Ascending aorta (tissue), 2 donors: Measurements from ENCODE around the gene TMEM109. TPM values are rescaled to one million over a fixed set of nuclear protein-coding genes. Genes with fewer than 3 reads are reported as not detected.

Experiments used
- DNase-seq, 2 donors: peaks; one replicate each; pipeline ENCODE4 v3.0.0-alpha.2; 2019; ENCODE audit warnings: low spot score in 2 of 2
- H3K27ac ChIP-seq, 2 donors: fragments of 200-600 bp; sonication (generic); one replicate each; pipeline ENCODE4 v1.5.1; 2016 to 2017; ENCODE audit warnings: mild to moderate bottlenecking in 1 of 2
- H3K27me3 ChIP-seq: fragments of 200-600 bp; sonication (generic); one replicate; pipeline ENCODE4 v1.5.1; 2017
- H3K36me3 ChIP-seq, 2 donors: fragments of 200-600 bp; sonication (generic); one replicate each; pipeline ENCODE4 v1.5.1; 2016
- H3K4me1 ChIP-seq, 2 donors: fragments of 200-600 bp; sonication (generic); one replicate each; pipeline ENCODE4 v1.5.1; 2016 to 2017; ENCODE audit warnings: mild to moderate bottlenecking in 1 of 2
- H3K4me3 ChIP-seq, 2 donors: fragments of 200-600 bp; sonication (generic); one replicate each; pipeline ENCODE4 v1.5.1; 2016 to 2017; ENCODE audit warnings: mild to moderate bottlenecking in 1 of 2
- H3K9me3 ChIP-seq, 2 donors: fragments of 200-600 bp; sonication (generic); one replicate each; pipeline ENCODE4 v1.5.1; 2016
- intact Hi-C: fragments of 100-400 bp; cut with DNase I; formaldehyde crosslinking; loops from one replicate; pipeline ENCODE4 v1.15.1; 2023
- total RNA-seq: library from RNA; depleted of rRNA; stranded (reverse); fragments of >200 nt; gene quantifications from one replicate; pipeline ENCODE4 v1.1.0, GENCODE V29; 2016
- TF ChIP-seq, protein P1 (sequence below), 3 experiments: fragments of 200-600 bp in 2 of 3; fragments of 450-650 bp in 1 of 3; sonication (generic) in 2 of 3; IDR thresholded peaks; one replicate each; pipeline ENCODE4 v1.5.1; 2016 to 2019; ENCODE audit warnings: antibody characterized with exemption in 3 of 3, mild to moderate bottlenecking in 1 of 3, moderate library complexity in 1 of 3

Gene TMEM109
- total RNA-seq, 1 donor from 2014 or later: 238 TPM

DNA sequence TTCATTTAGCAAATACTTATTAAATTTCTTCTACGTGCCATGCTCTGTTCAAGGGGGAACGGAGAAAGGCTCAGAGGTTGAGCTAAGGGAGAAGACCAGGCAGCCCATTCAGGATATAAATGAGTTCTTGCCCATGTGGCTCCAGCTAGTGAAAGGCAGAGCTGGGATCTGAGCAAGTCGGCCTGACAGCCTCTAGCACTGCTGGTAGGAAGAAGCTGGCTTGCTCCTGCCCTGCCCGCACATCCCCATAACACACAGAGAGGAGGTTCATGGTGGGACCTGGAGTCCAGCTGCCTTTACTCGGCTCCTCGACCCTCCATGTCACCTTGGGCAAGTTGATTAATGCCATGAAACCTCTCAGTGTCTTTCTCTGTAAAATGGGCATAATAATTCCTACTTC, 36.1 kb downstream of the TMEM109 start:
- TF ChIP-seq, protein P1, sequence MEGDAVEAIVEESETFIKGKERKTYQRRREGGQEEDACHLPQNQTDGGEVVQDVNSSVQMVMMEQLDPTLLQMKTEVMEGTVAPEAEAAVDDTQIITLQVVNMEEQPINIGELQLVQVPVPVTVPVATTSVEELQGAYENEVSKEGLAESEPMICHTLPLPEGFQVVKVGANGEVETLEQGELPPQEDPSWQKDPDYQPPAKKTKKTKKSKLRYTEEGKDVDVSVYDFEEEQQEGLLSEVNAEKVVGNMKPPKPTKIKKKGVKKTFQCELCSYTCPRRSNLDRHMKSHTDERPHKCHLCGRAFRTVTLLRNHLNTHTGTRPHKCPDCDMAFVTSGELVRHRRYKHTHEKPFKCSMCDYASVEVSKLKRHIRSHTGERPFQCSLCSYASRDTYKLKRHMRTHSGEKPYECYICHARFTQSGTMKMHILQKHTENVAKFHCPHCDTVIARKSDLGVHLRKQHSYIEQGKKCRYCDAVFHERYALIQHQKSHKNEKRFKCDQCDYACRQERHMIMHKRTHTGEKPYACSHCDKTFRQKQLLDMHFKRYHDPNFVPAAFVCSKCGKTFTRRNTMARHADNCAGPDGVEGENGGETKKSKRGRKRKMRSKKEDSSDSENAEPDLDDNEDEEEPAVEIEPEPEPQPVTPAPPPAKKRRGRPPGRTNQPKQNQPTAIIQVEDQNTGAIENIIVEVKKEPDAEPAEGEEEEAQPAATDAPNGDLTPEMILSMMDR (IDR thresholded peaks at IDR 0.05): no peak
- DNase-seq: no peak
- H3K27ac ChIP-seq: no peak overlapping the region
- peaks cover 0 to 12% of the 10 kb centered on the region in 2 donors for H3K36me3 ChIP-seq
- H3K4me1 ChIP-seq: peaks cover 5 to 6% of the 10 kb centered on the region in 2 donors
- intact Hi-C loops: loop anchor here (5.0 kb wide), 1 partner anchor 33 kb away; no protein-coding TSS in a partner anchor
- H3K27me3 ChIP-seq: no peaks in the 10 kb centered on the region
- H3K4me3 ChIP-seq: peak overlapping the region in 1 of 2 donors; percentile 78
- H3K9me3 ChIP-seq: no peaks in the 10 kb centered on the region

DNA sequence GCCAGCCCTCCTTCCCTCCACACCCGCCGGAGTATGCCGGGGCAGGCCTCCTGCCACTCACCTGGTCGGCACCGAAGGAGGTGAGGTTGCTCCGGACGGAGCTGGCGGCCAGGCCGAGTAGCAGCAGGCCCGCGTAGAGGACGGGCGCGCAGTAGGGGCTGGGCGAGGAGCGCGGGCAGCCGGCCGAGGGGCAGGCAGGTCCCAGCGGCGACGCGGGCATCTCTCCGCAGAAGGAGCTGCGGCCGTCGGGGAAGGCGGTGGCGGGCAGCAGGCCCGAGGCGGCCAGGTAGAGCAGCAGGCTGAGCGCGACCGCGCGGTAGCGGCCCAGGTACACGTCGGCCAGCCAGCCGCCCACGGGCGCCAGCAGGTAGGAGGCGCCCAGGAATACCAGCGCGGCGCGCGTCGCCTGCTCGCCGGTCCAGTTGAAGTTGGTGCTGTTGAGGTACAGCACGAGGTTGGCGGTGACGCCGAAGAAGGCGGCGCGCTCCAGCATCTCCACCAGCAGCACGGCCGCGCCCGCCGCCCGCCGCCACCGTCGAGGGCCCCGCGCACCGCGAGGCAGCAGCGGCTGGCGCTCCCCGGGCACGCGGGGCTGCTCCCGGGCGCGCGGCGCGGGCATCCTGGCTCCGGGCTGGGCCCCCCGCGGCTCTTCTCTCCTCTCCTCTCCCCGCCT, 37.1 kb downstream of the TMEM109 start:
- peak overlapping the region; percentile 56 to 78 for H3K4me3 ChIP-seq
- no peaks in the 10 kb centered on the region for H3K27me3 ChIP-seq
- no peak for DNase-seq
- TF ChIP-seq, protein P1 (IDR thresholded peaks at IDR 0.05): no peak
- H3K4me1 ChIP-seq: peaks cover 5 to 6% of the 10 kb centered on the region in 2 donors
- H3K27ac ChIP-seq: peak overlapping the region; percentile 78 to 82
- no peaks in the 10 kb centered on the region for H3K9me3 ChIP-seq
- intact Hi-C loops: loop anchor here (5.0 kb wide), 1 partner anchor 34 kb away; no protein-coding TSS in a partner anchor
- H3K36me3 ChIP-seq: peaks cover 0 to 4% of the 10 kb centered on the region in 2 donors

DNA sequence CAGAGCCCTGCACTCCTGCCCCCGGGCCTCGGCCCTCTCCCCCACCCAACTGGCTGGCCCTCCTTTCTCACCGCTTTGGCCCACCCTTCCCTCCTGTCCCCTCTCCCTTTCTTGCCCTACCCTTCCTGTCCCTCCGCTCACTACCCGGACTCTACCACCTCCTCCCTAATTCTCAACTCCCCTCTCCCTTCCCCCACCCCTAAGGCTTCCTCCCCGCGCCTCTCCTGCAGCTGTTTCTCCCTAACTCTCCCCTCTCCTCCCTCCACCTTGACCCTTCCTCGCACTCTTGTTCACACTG, 37.6 kb downstream of the TMEM109 start:
- Histone ChIP-seq H3K27ac (peak overlapping the region; percentile 78 to 82), H3K9me3 (no peaks in the 10 kb centered on the region)

GRCh38 chr11:60951904-60952741, 38.2 kb downstream of the TMEM109 start, which contains the start of gene SLC15A3:
SLC15A3 (minus strand) TSS chr11:60952176; CDS start chr11:60951551, 625 bp downstream.
- Histone ChIP-seq H3K27me3 (no peaks in the 10 kb centered on the region), H3K4me3 (peak within 1 kb of the TSS; percentile 56 to 78), H3K27ac (peak within 1 kb of the TSS; percentile 78 to 82), H3K4me1 (peaks cover 5 to 6% of the 10 kb centered on the region in 2 donors), H3K36me3 (no peaks in the 10 kb centered on the region), H3K9me3 (no peaks in the 10 kb centered on the region)
- intact Hi-C loops: loop anchor here (5.0 kb wide), 1 partner anchor 35 kb away; no protein-coding TSS in a partner anchor
- DNase-seq: peak; percentile 76 to 84
- TF ChIP-seq, protein P1 (IDR thresholded peaks at IDR 0.05): no peak

More for the DNA sequence above, 37.6 kb downstream of the TMEM109 start:
- Histone ChIP-seq H3K4me3 (peak overlapping the region; percentile 56 to 78), H3K27me3 (no peaks in the 10 kb centered on the region), H3K36me3 (no peaks in the 10 kb centered on the region), H3K4me1 (peaks cover 5 to 6% of the 10 kb centered on the region in 2 donors)
- TF ChIP-seq, protein P1 (IDR thresholded peaks at IDR 0.05): no peak
- intact Hi-C loops: loop anchor here (5.0 kb wide), 1 partner anchor 34 kb away; no protein-coding TSS in a partner anchor
- DNase-seq: no peak

DNA sequence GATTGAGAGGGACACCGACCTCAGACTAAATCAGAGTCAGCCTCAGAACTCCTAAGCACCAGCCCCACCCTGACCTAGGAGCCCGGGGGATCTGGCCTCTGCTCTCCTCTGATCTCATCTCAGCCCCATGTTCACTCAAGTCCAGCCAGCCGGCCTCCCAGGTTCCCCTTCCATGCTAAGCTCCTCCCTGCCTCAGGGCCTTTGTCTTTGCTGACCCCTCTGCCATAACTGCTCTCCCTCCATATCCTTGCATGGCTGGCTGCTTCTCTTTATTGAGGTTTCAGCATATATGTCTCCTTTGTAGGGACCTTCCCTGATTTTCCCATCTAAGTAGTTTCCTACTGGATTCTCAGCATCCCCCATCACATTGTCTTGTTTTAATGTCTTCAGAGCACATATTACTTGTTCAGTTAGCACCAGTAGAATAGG, 38.8 kb downstream of the TMEM109 start:
- peak overlapping the region; percentile 56 to 78 for H3K4me3 ChIP-seq
- H3K27me3 ChIP-seq: no peaks in the 10 kb centered on the region
- H3K4me1 ChIP-seq: peaks cover 5 to 6% of the 10 kb centered on the region in 2 donors
- TF ChIP-seq, protein P1 (IDR thresholded peaks at IDR 0.05): no peak
- no peaks in the 10 kb centered on the region for H3K9me3 ChIP-seq
- intact Hi-C loops: loop anchor here (5.0 kb wide), 1 partner anchor 35 kb away; no protein-coding TSS in a partner anchor
- no peaks in the 10 kb centered on the region for H3K36me3 ChIP-seq
- peak overlapping the region; percentile 78 to 82 for H3K27ac ChIP-seq
- DNase-seq: no peak
